Fibroblast of skin of right biceps (primary cell): Measurements from ENCODE around the gene TNS3.

ENCODE experiments used
- DNase-seq: peaks from one replicate; pipeline ENCODE4 v3.0.0-alpha.2; 2013

The TNS3 gene

GRCh38 chr7:47314728-47315607 is 266.9 kb downstream of the TNS3 start:
- peak; percentile 77 for DNase-seq

- DNase-seq, result no peak
These were observed 267.7 kb downstream of the TNS3 start for GRCh38 chr7:47314248-47314647.

GRCh38 chr7:47313564-47313963 is 268.3 kb downstream of the TNS3 start:
- no peak for DNase-seq

GRCh38 chr7:47311891-47312290 is 270.0 kb downstream of the TNS3 start:
- DNase-seq, result no peak

GRCh38 chr7:47310020-47310419 is 271.9 kb downstream of the TNS3 start:
- DNase-seq, result no peak

GRCh38 chr7:47308808-47309207 is 273.1 kb downstream of the TNS3 start:
- DNase-seq, result no peak

GRCh38 chr7:47307311-47307710 is 274.6 kb downstream of the TNS3 start:
- no peak for DNase-seq

- DNase-seq, result no peak
These were observed 276.9 kb downstream of the TNS3 start for GRCh38 chr7:47304727-47305719.

GRCh38 chr7:47303695-47304453 is 278.0 kb downstream of the TNS3 start:
- DNase-seq, result no peak

- DNase-seq, result no peak
These were observed 278.8 kb downstream of the TNS3 start for GRCh38 chr7:47303014-47303694.

GRCh38 chr7:47302560-47302959 is 279.4 kb downstream of the TNS3 start:
- no peak for DNase-seq

- DNase-seq, result no peak
These were observed 280.1 kb downstream of the TNS3 start for GRCh38 chr7:47301657-47302295.

- DNase-seq, result no peak
These were observed 280.8 kb downstream of the TNS3 start for GRCh38 chr7:47301105-47301477.

GRCh38 chr7:47300472-47301104 is 281.3 kb downstream of the TNS3 start:
- no peak for DNase-seq

- DNase-seq, result no peak
These were observed 282.4 kb downstream of the TNS3 start for GRCh38 chr7:47299496-47299895.

GRCh38 chr7:47298636-47299035 is 283.3 kb downstream of the TNS3 start:
- no peak for DNase-seq

- DNase-seq, result no peak
These were observed 284.8 kb downstream of the TNS3 start for GRCh38 chr7:47297120-47297519.

- DNase-seq, result no peak
These were observed 286.3 kb downstream of the TNS3 start for GRCh38 chr7:47295606-47296005.

GRCh38 chr7:47294556-47295222 is 287.2 kb downstream of the TNS3 start:
- DNase-seq, result no peak

- peak; percentile 18 for DNase-seq
These were observed 287.9 kb downstream of the TNS3 start for GRCh38 chr7:47293884-47294555.
